AG09309 (cell line): Measurements from ENCODE around the gene MON2.

ENCODE experiments used
- DNase-seq: peaks from one replicate; pipeline ENCODE4 v3.0.0-alpha.2; 2010; ENCODE audit warnings: low read depth
- H3K4me3 ChIP-seq: 2 replicates; pipeline ENCODE4 v1.5.1; 2011; ENCODE audit warnings: mild to moderate bottlenecking, low read depth, low read length, moderate library complexity; ENCODE audit not compliant: control insufficient read depth
- TF ChIP-seq, protein P1 (sequence below): IDR thresholded peaks from 2 replicates; pipeline ENCODE4 v1.5.1; 2011; ENCODE audit warnings: mild to moderate bottlenecking, low read depth, low read length, inconsistent platforms; ENCODE audit not compliant: insufficient read depth, control insufficient read depth; ENCODE audit errors: missing control alignments

The MON2 gene

DNA sequence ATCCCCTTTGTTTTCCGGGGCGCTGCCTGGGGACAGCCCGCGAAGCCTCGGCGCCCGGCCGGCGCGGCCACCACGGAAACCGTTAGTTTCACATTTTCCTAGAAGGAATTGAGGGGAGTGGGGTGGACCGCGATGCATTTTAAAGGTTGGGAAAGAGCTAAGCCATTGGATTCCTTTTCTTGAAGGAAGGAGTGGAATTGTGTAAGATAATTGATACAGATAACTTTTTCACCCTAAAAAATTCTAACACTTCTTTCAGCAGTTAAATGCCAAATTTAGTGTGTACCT, 137.1 kb downstream of the MON2 start:
- TF ChIP-seq, protein P1, sequence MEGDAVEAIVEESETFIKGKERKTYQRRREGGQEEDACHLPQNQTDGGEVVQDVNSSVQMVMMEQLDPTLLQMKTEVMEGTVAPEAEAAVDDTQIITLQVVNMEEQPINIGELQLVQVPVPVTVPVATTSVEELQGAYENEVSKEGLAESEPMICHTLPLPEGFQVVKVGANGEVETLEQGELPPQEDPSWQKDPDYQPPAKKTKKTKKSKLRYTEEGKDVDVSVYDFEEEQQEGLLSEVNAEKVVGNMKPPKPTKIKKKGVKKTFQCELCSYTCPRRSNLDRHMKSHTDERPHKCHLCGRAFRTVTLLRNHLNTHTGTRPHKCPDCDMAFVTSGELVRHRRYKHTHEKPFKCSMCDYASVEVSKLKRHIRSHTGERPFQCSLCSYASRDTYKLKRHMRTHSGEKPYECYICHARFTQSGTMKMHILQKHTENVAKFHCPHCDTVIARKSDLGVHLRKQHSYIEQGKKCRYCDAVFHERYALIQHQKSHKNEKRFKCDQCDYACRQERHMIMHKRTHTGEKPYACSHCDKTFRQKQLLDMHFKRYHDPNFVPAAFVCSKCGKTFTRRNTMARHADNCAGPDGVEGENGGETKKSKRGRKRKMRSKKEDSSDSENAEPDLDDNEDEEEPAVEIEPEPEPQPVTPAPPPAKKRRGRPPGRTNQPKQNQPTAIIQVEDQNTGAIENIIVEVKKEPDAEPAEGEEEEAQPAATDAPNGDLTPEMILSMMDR, result no peak
- no peak for DNase-seq
- peak overlapping the region; percentile 97 for H3K4me3 ChIP-seq

DNA sequence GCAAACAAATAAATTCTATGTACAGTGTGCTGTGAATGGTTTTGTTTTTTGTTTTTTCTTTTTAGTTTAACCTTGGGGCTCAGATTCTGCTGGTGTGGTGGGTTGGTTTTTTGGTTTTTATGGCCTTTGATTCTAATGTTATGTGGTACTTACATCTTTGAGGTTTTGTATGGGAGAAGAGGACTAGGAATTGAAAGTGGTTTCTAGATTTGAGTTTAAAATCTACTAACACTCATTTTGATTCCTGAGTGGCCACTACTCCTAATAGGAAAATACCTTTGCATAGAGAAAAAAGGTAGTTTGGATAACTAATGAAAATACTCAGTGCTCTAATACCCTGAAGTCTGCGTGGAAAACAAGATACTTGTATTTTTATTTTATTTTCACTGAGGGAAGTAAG, 137.7 kb downstream of the MON2 start:
- no peak for DNase-seq
- TF ChIP-seq, protein P1, result no peak
- peak overlapping the region; percentile 97 for H3K4me3 ChIP-seq

DNA sequence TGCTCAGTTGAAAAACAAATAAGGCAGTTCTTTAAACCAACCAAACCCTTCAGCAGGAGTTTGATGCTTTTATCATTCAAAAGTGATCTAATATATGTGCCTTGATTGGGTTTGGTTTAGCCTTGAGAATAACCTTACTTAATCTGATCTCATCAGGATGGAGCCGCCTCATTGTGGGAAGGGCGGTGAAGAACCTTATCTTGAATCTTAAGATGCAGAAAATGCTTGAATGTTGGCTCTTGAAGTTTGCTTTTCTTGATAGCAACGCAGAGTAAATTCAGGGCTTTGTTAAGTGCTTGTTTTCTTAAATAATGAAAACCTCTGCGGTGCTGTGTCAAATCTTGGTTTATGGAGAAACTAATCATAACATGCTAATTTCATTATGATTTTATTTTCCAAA, 138.2 kb downstream of the MON2 start:
- no peak for DNase-seq
- TF ChIP-seq, protein P1, result no peak
- peak overlapping the region; percentile 97 for H3K4me3 ChIP-seq

DNA sequence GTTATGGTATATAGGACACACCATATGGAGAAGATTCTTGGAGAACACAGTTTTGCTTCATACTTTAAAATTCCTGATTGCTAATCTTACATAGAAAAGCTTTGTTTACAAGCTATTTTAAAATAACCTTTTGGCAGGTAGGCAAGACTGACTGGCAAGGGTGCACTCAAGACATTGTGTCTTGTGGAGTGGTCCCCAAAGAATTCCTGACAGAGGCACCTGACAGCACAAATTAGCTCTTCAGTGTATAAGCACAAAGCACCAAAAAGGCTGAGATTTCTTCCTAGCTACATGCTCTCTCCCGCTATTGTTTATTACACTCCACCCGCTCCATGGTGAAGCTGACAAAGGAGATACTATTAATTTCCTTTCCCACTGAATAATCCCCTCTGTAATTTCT, 139.4 kb downstream of the MON2 start:
- TF ChIP-seq, protein P1, result no peak
- H3K4me3 ChIP-seq, result peak overlapping the region; percentile 97
- no peak for DNase-seq

DNA sequence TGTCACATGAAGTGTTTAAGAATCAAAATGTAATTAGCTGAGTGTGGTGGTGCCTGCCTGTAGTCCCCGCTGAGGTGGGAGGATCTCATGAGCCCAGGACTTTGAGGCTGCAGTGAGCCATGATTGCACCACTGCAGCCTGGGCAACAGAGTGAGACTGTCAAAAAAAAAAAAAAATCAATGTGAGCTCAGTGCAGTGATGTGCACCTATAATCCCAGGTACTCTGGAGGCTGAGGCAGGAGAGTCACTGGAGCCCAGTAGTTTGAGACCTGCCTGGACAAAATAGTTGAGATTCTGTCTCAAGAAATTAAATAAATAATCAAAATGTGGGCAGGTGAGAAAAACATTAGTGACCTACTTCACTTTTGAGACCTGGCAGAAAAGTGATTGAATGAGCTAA, 140.0 kb downstream of the MON2 start:
- no peak overlapping the region for H3K4me3 ChIP-seq
- DNase-seq, result no peak
- TF ChIP-seq, protein P1, result no peak

DNA sequence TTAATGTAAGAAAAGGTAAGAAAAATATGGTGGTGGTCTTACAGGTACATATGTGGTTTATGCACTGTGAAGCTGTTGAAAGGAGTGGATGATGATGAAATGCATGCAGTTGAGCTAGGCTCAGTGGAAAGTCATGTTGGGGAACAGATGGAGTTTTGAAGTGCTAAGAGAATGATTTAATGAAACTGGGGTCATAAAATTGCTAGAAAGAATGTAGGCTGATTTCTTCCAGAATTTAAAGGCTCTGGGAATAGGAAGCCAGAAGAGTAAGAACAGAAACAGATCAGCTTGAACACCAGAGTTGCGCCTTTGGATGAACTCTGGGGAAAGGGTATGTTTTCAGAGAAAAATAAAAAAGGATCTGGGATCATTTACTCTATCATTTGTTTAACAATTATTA, 146.5 kb downstream of the MON2 start:
- TF ChIP-seq, protein P1, result no peak
- no peak for DNase-seq
- no peak overlapping the region for H3K4me3 ChIP-seq

DNA sequence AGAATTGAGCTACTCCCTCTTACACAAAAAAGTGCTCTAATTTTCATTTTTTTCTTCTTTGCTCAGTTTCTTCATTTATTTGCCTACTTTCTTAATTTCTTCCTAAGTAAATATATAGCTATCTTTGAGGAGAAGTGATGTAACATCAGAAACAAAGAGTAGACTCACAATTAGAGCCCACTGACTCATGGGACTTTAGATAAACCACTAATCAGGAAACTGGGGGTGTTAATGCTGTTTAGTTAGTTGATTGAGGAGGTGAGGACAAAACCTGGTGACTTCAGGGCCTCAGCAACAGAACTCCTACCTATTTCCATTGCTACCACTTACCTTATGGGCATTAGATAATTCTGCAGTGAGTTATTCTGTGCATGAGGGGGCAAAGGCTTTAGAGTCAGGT, 151.7 kb downstream of the MON2 start:
- H3K4me3 ChIP-seq, result no peak overlapping the region
- TF ChIP-seq, protein P1, result no peak
- DNase-seq, result no peak
